PC-9 (cell line): ENCODE measurements around the gene TTC24. TPM values are rescaled to one million over a fixed set of nuclear protein-coding genes. Genes with fewer than 3 reads are reported as not detected.

Experiments used
- BruUV-seq: library from RNA; stranded (reverse); fragments of 400-500 nt; replicated peaks from 2 replicates; lab custom pipeline; 2021; lab: Mats Ljungman, UMichigan
- CTCF ChIA-PET: fragments of 300-600 bp; sonication (Branson Sonifier 250); formaldehyde crosslinking; loops from one replicate; lab custom pipeline; 2022; ENCODE audit warnings: antibody characterized with exemption; lab: Charles Lee
- POLR2A ChIA-PET: fragments of 300-600 bp; sonication (Branson Sonifier 250); formaldehyde crosslinking; loops from one replicate; lab custom pipeline; 2022; ENCODE audit warnings: antibody characterized with exemption; ENCODE audit not compliant: unreplicated experiment; lab: Charles Lee
- DNase-seq, 2 experiments: peaks; one replicate each; pipeline versions ENCODE4 v3.0.0 to v3.0.0-alpha.2; 2015 to 2022; ENCODE audit warnings: mixed read lengths in 1 of 2
- H2AFZ ChIP-seq: fragments of 200-600 bp; sonication (generic); 2 replicates; pipeline ENCODE4 v1.8.1; 2017; ENCODE audit warnings: antibody characterized with exemption
- H3F3A ChIP-seq: fragments of 200-600 bp; sonication (generic); 2 replicates; pipeline ENCODE4 v1.8.1; 2017; ENCODE audit warnings: antibody characterized with exemption, mild to moderate bottlenecking, low read depth; ENCODE audit not compliant: insufficient read depth
- H3K27ac ChIP-seq: fragments of 200-600 bp; sonication (generic); 2 replicates; pipeline ENCODE4 v1.6.1; 2016; ENCODE audit warnings: mixed run types
- H3K27me3 ChIP-seq: fragments of 200-600 bp; sonication (generic); 2 replicates; pipeline ENCODE4 v1.6.1; 2016; ENCODE audit warnings: low read depth, mixed run types; ENCODE audit not compliant: insufficient read depth
- H3K36me3 ChIP-seq: fragments of 200-600 bp; sonication (generic); 2 replicates; pipeline ENCODE4 v1.6.1; 2016; ENCODE audit warnings: low read depth, mixed run types
- H3K4me1 ChIP-seq: fragments of 200-600 bp; sonication (generic); replicated peaks from 2 replicates; pipeline ENCODE4 v1.6.1; 2016; ENCODE audit warnings: mixed run types; ENCODE audit not compliant: insufficient read depth
- H3K4me2 ChIP-seq: fragments of 200-600 bp; sonication (generic); 2 replicates; pipeline ENCODE4 v1.6.1; 2017; ENCODE audit warnings: mixed run types
- H3K4me3 ChIP-seq: fragments of 200-600 bp; sonication (generic); 2 replicates; pipeline ENCODE4 v1.6.1; 2016; ENCODE audit warnings: mixed run types
- H3K79me2 ChIP-seq: fragments of 200-600 bp; sonication (generic); 2 replicates; pipeline ENCODE4 v1.6.1; 2017; ENCODE audit warnings: low read depth, mixed run types
- H3K9me2 ChIP-seq: fragments of 200-600 bp; sonication (generic); 2 replicates; pipeline ENCODE4 v1.8.1; 2017; ENCODE audit warnings: mild to moderate bottlenecking; ENCODE audit not compliant: insufficient read depth
- H3K9me3 ChIP-seq: fragments of 200-600 bp; sonication (generic); 2 replicates; pipeline ENCODE4 v1.8.1; 2016; ENCODE audit warnings: low read depth; ENCODE audit not compliant: insufficient read depth
- H4K20me1 ChIP-seq: fragments of 200-600 bp; sonication (generic); 2 replicates; pipeline ENCODE4 v1.8.1; 2017; ENCODE audit not compliant: insufficient read depth
- EZH2 ChIP-seq: fragments of 200-600 bp; sonication (generic); IDR thresholded peaks from 2 replicates; pipeline ENCODE4 v1.8.0; 2017; ENCODE audit warnings: antibody characterized with exemption, low read depth
- intact Hi-C: fragments of 100-400 bp; cut with micrococcal nuclease; formaldehyde crosslinking; loops from one replicate; pipeline ENCODE4 v1.10.0; 2022; ENCODE audit not compliant: unreplicated experiment
- total RNA-seq: library from RNA; stranded (reverse); gene quantifications from 2 replicates; pipeline ENCODE4 v1.2.3, GENCODE V29; 2021
- TF ChIP-seq, protein P1 (sequence below): fragments of 200-600 bp; sonication (generic); conservative IDR thresholded peaks from 2 replicates; pipeline ENCODE4 v1.6.1; 2017; ENCODE audit warnings: mixed run types, antibody characterized with exemption, mild to moderate bottlenecking, moderate library complexity

Gene TTC24
- total RNA-seq, 1 experiment from 2014 or later, result not detected

DNA sequence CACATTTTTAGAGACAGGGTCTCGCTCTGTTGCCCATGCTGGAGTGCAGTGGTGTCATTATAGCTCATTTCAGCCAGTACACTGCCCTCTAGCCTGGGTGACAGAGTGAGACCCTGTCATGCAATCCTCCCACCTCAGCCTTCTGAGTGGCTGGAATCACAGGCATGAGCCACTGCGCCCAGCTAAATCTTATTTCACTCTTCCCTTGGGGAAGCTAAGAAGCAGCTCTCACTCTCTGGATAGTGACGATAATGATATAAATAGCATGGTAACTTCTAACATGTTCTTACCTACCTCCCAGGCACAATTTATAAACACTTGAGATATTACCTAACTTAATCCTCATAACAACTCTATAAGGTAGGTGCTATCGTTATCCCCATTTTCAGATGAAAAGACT is 32.1 kb upstream of the TTC24 start:
- H2AFZ ChIP-seq, result no peak overlapping the region
- no peaks in the 10 kb centered on the region; the same call in 1 of the 2 replicates for H4K20me1 ChIP-seq
- no peaks in the 10 kb centered on the region for H3K9me3 ChIP-seq
- peaks cover 6% of the 10 kb centered on the region for H3K36me3 ChIP-seq
- no peak overlapping the region for H3K4me3 ChIP-seq
- H3K4me1 ChIP-seq, result peaks cover 28% of the 10 kb centered on the region
- ChIA-PET CTCF (no interaction called here), POLR2A (no interaction called here)
- H3K4me2 ChIP-seq, result no peak overlapping the region
- peaks cover 9% of the 10 kb centered on the region; the same call in 1 of the 2 replicates for H3F3A ChIP-seq
- no peak for DNase-seq
- H3K27me3 ChIP-seq, result no peaks in the 10 kb centered on the region
- intact Hi-C loops, result no loop called here
- no peaks in the 10 kb centered on the region for H3K9me2 ChIP-seq
- no peak for TF ChIP-seq EZH2
- TF ChIP-seq, protein P1, sequence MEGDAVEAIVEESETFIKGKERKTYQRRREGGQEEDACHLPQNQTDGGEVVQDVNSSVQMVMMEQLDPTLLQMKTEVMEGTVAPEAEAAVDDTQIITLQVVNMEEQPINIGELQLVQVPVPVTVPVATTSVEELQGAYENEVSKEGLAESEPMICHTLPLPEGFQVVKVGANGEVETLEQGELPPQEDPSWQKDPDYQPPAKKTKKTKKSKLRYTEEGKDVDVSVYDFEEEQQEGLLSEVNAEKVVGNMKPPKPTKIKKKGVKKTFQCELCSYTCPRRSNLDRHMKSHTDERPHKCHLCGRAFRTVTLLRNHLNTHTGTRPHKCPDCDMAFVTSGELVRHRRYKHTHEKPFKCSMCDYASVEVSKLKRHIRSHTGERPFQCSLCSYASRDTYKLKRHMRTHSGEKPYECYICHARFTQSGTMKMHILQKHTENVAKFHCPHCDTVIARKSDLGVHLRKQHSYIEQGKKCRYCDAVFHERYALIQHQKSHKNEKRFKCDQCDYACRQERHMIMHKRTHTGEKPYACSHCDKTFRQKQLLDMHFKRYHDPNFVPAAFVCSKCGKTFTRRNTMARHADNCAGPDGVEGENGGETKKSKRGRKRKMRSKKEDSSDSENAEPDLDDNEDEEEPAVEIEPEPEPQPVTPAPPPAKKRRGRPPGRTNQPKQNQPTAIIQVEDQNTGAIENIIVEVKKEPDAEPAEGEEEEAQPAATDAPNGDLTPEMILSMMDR, result no peak
- no TSS peak for BruUV-seq
- H3K27ac ChIP-seq, result no peak overlapping the region
- H3K79me2 ChIP-seq, result no peaks in the 10 kb centered on the region

DNA sequence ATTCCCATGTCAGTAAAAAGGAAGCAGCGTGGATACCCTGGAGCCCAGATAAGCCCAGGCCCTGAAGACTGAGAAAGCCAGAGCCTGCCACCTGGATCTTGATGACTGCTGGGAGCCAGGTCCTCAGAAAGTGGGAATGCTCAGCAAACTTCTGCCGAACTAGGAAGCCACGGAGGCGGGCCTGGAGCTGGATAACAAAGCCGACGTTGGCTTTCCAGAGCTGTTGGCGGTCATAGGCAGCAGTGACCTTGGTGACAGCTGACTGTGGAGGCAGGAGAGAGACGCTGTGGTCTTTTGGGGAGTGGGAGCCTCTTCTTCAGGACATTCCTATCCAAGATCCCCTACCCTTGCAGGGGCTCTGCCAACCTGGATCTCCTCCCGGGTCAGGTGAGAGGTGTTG is 31.5 kb upstream of the TTC24 start:
- POLR2A ChIA-PET, result no interaction called here
- no peak overlapping the region for H2AFZ ChIP-seq
- peaks cover 28% of the 10 kb centered on the region for H3K4me1 ChIP-seq
- H3K4me2 ChIP-seq, result no peak overlapping the region
- H3K27ac ChIP-seq, result no peak overlapping the region
- BruUV-seq, result no TSS peak
- no peaks in the 10 kb centered on the region for H3K9me3 ChIP-seq
- CTCF ChIA-PET, result no interaction called here
- no peak for TF ChIP-seq EZH2
- intact Hi-C loops, result no loop called here
- H3K36me3 ChIP-seq, result peaks cover 6% of the 10 kb centered on the region
- H3K79me2 ChIP-seq, result no peaks in the 10 kb centered on the region
- H3F3A ChIP-seq, result peaks cover 15% of the 10 kb centered on the region
- DNase-seq, result no peak
- no peaks in the 10 kb centered on the region; the same call in 1 of the 2 replicates for H4K20me1 ChIP-seq
- H3K9me2 ChIP-seq, result no peaks in the 10 kb centered on the region
- no peak overlapping the region for H3K4me3 ChIP-seq
- no peaks in the 10 kb centered on the region for H3K27me3 ChIP-seq

DNA sequence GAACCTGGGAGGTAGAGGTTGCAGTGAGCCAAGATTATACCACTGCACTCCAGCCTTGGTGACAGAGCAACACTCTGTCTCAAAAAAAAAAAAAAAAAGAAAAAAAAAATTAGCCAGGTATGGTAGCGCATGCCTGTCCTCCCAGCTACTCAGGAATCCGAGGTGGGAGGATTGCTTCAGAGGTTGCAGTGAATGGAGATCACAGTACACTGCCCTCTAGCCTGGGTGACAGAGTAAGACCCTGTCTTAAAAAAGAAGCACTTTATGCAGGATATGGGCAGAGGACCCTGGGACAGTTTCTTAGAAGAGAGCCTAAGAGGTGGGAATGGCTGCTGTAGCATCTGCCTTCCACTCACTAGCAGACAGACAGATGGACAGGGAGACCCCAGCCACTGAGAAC is 30.1 kb upstream of the TTC24 start:
- CTCF ChIA-PET, result interaction anchor here (0.6 kb wide), 1 partner anchor 61 kb away, joined by 3 read pairs; no protein-coding TSS in a partner anchor
- intact Hi-C loops, result no loop called here

More for the DNA sequence above, 30.1 kb upstream of the TTC24 start:
- TF ChIP-seq, protein P1, result no peak
- no peak for TF ChIP-seq EZH2
- no peaks in the 10 kb centered on the region for H3K9me3 ChIP-seq
- no peaks in the 10 kb centered on the region for H3K27me3 ChIP-seq
- H3K27ac ChIP-seq, result no peak overlapping the region
- H3F3A ChIP-seq, result peaks cover 29% of the 10 kb centered on the region
- no peak overlapping the region for H3K4me3 ChIP-seq
- H3K9me2 ChIP-seq, result no peaks in the 10 kb centered on the region
- peaks cover 35% of the 10 kb centered on the region for H3K4me1 ChIP-seq
- H3K79me2 ChIP-seq, result no peaks in the 10 kb centered on the region
- POLR2A ChIA-PET, result no interaction called here
- H3K4me2 ChIP-seq, result no peak overlapping the region
- H4K20me1 ChIP-seq, result no peaks in the 10 kb centered on the region; the same call in 1 of the 2 replicates
- H2AFZ ChIP-seq, result no peak overlapping the region
- peaks cover 6% of the 10 kb centered on the region for H3K36me3 ChIP-seq
- no peak for DNase-seq
- BruUV-seq, result no TSS peak
